GM21360 (cell line): ENCODE data around the gene EEF2.

Experiments
- ATAC-seq: cut with Tn5 transposase; IDR thresholded peaks from one replicate; pipeline ENCODE4 v1.9.1; 2021; ENCODE audit warnings: mild to moderate bottlenecking, moderate library complexity; ENCODE audit not compliant: unreplicated experiment

The EEF2 gene

GRCh38 chr19:3986260-3987041, 1.2 kb upstream of the EEF2 start:
- ATAC-seq = no peak

- ATAC-seq = no peak
Measured at GRCh38 chr19:3985643-3986259, 488 bp upstream of the EEF2 start.

GRCh38 chr19:3984584-3984907, 717 bp downstream of the EEF2 start:
- no peak for ATAC-seq

GRCh38 chr19:3983936-3984583, 1.2 kb downstream of the EEF2 start:
- no peak for ATAC-seq

DNA sequence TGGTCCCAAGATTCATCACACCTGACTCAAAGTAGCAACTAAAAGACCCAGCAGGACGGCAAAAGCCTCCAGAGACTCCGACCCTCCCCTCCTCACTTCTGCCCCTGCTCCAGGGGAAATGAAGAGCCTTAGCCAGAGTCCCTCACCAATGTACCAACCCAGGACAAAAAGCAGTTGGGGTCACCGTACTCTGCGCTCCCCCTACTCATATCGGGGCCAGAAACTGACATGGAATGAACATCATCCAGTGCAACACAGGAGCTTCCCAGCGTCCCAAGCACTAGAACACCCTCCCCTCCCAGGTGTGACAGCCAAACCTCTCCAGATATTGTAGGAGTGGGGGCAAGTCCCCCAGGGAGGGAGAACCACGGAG, 1.7 kb downstream of the EEF2 start:
- no peak for ATAC-seq

DNA sequence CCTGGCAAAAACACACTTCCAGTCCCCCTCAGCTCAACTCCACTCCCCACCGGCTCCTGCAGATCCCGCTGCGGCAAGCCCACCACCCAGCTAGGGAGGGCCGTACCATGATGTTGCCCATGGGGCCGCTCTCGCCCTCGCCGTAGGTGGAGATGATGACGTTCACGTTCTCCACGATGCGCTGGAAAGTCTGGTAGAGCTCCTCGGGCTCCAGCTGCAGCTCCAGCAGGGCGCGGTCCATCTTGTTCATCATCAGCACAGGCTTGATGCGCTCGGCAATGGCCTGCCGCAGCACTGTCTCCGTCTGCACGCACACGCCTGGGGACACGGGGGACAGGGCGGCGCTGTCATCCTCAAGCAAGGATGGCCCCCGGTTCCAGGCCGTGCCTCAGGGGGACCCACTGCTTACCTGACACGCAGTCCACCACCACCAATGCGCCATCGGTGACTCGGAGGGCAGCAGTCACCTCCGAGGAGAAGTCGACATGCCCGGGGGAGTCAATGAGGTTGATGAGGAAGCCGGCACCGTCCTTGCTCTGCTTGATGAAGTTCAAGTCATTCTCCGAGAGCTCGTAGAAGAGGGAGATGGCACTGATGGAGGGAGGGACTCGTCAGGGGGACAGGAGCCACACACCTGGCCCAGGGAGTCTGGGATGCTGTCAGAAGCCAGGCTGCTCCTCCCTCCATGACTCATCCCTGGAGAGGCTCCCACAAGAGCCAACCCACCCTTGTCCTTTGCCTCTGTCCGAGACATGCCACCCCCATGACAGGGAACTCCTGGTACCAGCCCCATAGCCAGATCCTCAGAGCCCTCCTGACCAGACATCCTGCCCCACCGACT, 2.3 kb downstream of the EEF2 start:
- ATAC-seq = no peak

DNA sequence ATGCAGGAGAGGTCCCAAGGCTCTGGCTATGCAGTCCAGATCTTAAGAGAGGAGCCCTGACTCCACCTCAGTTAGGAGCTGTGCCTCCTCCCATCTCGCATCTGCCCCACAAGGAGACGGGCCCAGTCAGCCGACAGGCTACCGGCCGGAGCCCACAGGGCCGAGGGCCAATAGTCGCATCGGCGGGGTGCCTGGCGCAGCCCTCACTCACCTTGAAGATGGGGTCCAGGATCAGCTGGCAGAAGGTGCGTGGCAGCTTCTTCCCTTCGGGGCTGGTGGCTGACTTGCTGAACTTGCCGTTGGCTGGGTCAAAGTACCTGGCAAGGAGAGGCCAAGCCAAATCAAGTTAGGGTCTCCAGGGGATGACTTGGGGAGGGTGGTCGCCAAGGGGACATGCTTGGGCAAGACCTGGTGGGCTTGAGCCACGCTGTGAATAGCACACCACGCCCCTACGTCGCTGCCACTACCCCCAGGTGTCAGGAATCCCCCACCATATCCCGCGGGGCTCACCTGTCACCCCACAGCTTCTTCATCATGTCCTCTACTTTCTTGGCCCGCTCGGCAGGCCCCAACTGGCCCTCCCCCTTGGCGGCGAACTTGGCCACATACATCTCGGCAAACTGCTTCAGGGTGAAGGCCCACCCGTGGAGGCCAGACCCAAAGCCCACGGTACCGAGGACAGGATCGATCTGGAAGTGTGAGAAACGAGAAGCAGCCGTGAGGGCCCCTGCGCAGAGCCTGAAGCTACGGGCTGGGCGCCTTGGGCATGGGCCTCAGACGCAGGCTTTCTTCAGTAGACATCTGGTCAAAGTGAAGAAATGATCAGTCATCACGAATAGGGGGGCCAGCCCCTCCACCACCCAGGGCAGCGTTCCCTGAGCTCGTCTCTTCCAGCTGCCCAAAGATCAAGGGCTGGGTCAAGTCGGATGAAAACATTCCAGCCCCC, 3.3 kb downstream of the EEF2 start:
- no peak for ATAC-seq

- no peak for ATAC-seq
Measured at GRCh38 chr19:3981373-3981735, 3.9 kb downstream of the EEF2 start.

DNA sequence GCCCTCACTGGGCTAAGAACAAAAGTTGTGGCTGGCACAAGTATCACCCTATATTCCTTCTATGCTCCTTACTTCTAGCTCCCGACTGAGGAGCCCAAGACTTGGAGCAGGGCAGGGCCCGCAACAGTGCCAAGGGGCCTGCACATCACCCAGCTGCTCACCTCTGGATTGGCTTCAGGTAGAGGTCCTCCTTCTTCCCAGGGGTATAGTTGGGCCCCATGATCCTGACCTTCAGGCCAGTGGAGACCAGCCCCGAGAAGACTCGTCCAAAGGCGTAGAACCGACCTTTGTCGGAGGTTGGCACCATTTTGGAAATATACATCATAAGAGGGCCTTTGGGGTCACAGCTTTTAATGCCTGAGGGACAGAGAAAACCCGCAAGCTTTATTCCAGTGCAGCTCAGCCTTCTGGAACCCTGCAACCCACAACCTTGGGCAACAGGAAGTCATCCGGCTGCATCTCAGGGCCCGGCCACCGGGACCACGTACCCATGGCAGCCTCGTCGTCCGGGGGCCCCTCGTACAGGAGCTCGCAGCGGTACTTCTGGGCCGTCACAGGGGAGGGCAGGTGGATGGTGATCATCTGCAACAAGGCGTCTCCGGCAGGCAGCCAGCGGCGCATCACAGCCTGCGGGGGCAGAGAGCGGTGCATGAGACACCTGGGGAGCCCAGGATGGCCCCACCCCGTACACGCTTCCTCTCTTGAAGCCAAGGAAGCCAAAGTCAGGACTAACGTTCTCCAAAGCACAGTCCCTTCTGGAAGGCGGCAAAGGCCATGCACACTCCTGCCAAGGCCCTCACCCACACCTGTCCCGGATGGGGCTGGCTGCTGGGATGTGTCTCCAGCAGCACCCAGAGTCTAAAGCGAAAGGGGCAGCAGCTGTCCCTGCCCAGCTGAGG, 4.7 kb downstream of the EEF2 start:
- ATAC-seq = no peak

- ATAC-seq = no peak
Measured at GRCh38 chr19:3979674-3980352, 5.5 kb downstream of the EEF2 start.

DNA sequence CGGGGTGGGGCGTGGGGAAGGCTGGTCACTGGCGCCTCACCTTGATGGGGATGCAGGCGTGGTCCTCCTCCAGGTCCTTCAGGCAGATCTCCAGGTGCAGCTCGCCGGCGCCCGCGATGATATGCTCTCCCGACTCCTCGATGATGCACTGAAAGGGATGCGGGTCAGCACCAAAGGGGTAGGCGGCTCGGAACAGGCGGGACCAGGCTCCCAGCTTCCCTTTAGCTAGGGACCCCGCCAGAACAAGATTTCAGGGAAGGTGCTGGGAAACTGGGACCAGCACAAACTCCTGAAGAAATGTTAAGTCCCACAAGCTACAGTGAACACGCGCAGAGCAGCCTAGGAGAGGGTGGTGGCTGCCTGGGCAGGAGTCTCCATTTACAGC, 6.0 kb downstream of the EEF2 start:
- ATAC-seq = no peak

DNA sequence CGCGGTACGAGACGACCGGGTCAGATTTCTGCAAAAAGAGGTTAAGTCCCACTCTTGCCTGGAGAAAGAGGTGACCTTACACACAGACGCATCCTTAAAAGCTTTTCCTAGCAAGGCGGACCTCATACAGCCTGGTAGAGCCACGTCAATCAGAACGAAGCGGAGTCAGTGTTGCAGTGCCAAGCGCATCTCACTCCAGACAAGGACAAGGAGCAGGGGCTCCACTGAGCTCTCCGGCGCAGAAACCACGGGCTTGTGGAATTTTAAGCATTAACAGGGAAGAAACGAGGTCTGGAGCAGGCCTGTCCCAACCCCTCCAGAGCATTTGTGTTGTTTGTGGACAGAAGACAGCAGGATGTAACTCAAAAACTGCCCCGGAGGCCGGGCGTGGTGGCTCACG, 7.1 kb downstream of the EEF2 start:
- ATAC-seq = no peak

DNA sequence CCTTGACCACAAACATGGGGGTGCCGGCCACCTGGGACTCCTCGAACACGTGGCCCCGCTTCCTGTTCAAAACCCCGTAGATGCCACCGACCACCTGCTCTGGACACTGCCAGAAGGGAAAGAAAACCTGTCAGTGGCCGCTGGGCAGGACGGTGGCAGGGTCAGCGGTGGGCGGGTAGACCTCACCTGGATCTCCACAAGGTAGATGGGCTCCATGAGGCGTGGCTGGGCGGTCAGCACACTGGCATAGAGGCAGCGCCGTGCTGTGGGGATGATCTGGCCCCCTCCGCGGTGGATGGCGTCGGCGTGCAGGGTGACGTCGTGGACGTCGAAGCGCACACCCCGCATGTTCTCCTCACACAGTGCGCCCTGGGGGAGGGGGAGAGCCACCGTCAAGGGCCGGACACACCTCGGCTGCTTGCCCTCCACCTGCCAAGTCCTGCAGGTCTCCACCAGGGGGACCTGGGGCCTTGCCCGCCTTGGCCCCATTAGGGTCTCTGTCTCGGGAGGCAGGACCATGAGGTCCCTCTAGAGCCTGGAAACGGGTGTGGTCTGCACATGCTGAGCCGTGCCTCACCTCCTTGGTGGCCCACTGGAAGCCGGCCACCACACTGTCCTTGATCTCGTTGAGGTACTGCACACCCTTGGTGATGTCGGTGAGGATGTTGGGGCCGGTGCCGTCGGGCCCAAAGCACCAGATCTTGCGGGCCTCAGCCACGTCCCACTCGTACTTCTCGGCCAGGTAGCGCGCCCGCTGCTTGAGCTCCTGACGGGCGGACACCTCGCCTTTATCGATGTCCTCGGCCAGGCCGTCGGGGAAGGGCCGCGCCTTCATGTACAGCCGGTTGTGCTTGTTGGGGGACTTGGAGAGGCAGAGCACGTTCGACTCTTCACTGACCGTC, 7.8 kb downstream of the EEF2 start:
- ATAC-seq = no peak

DNA sequence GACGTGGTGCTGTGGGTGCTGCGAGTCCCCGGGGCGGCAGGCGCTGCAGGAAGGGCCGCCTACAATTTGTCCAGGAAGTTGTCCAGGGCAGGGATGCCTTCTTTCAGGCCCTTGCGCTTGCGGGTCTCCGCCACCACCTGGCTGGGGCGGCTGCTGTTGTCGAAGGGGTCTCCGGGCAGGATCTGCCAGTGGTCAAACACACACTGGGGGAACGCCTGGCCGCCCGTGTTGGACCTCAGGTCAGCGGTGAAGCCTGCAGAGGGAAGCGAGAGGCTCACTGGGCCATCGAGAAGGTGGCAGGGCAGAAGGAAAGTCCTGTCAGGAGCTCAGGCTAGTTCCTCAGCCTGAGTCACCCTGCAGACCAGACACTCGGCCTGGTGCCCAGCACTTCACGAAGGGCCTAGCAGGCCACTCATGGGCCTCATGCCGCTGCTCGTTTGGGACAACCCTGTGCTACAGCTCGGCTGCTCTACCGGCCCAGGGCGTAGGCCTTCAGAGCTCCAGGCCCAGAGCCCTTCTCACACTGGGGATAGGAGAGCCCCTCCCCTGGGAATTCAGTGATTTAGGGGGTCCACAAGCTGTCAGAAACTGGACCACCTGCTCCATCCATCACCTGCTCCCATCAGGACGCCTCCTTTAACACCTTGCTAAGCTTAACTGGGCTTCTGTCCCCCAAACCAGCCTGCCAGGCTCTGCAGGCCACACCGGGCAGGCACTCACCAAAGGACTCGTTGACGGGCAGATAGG, 8.6 kb downstream of the EEF2 start:
- ATAC-seq = no peak

DNA sequence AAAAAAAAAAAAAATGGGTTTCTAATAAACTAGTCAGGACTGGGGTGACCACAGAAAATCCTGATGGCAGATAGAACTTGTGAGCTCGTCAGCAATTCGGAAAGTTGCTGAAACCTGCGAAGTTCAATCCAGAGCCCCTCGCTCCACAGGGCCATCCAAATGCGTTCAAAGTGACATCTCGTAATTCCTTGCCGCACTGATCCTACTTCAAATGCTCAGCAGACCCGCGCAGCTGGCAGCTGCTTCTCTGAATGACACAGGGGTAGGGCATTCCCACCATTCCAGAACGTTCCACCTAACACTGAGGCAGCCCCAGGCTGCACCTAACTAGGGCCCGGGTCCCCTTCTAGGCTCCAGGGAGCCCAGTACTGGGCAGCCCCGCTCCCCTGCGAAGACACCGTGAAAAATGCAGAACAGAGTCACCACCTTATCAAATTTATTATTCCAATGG, 9.6 kb downstream of the EEF2 start:
- ATAC-seq = no peak

DNA sequence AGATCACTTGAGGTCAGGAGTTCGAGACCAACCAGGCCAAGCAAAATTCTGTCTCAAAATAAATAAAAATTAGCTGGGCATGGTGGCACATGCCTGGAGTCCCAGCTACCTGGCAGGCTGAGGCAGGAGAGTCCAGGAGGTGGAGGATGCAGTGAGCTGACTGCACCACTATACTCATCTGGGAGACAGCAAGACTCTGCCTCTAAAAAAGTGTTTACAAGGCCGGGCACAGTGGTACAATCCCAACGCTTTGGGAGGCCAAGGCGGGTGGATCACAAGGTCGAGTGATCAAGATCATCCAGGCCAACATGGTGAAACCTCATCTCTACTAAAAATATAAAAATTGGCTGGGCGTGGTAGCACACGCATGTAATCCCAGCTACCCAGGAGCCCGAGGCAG, 10.1 kb downstream of the EEF2 start:
- no peak for ATAC-seq
